ENCODE results near the gene CDH12. TPM values are rescaled to one million over a fixed set of nuclear protein-coding genes. Genes with fewer than 3 reads are reported as not detected.
"Not testable (repeated sequence)": the region's sequence is repeated elsewhere in the genome, so short reads cannot be mapped to it uniquely, and the experiment has no call there.

Gene CDH12
- total and polyA plus RNA-seq, 4 donors = 0.02 to 0.33 (median 0.17) TPM; not detected in 1

- TF ChIP-seq EGR1 (IDR thresholded peaks at IDR 0.05; ENCODE audit: low read depth in 2 of 2) = no peak
- no peak for TF ChIP-seq SP1 (IDR thresholded peaks at IDR 0.05)
- no peak for TF ChIP-seq FOXA1 (IDR thresholded peaks at IDR 0.05)
- no peak for TF ChIP-seq RXRA (IDR thresholded peaks at IDR 0.05)
- no peak for TF ChIP-seq HNF4A (conservative IDR thresholded peaks at IDR 0.05)
- no peak for TF ChIP-seq REST (IDR thresholded peaks at IDR 0.05)
- no peak for TF ChIP-seq GABPA (IDR thresholded peaks at IDR 0.05 in 1 of 2, conservative IDR thresholded peaks at IDR 0.05 in 1 of 2)
- no peak for TF ChIP-seq JUND (IDR thresholded peaks at IDR 0.05)
- TF ChIP-seq MAX (IDR thresholded peaks at IDR 0.05) = no peak
- Histone ChIP-seq H3K36me3 (ENCODE audit: control insufficient read depth in 4 of 4, insufficient read depth in 3 of 4, low read depth in 1 of 4, low read length in 3 of 4) (no peaks in the 10 kb centered on the region), H3K27ac (ENCODE audit: low read depth in 1 of 2, low read length in 2 of 2) (no peak overlapping the region), H3K27me3 (ENCODE audit: control insufficient read depth in 4 of 4, insufficient read depth in 4 of 4, low read length in 3 of 4) (no peaks in the 10 kb centered on the region), H3K4me1 (ENCODE audit: control insufficient read depth in 4 of 4, insufficient read depth in 4 of 4, low read length in 3 of 4) (no peaks in the 10 kb centered on the region), H3K4me3 (ENCODE audit: low read depth in 1 of 3, low read length in 3 of 3) (no peak overlapping the region), H3K9me3 (ENCODE audit: control insufficient read depth in 4 of 4, low read length in 3 of 4) (peaks cover 0 to 3% (median 0%) of the 10 kb centered on the region in 4 donors), H3K9ac (ENCODE audit: low read depth in 1 of 2, low read length in 2 of 2) (no peak overlapping the region)
- no peak for DNase-seq (ENCODE audit: low spot score)
- 70% methylated on average over 1 of the region's 1 CpG for WGBS
These were observed 829.4 kb downstream of the CDH12 start for GRCh38 chr5:22023784-22024183.

GRCh38 chr5:22012893-22013292 lies 840.3 kb downstream of the CDH12 start:
- H3K27me3 ChIP-seq (ENCODE audit: control insufficient read depth in 4 of 4, insufficient read depth in 4 of 4, low read length in 3 of 4); H3K4me1 ChIP-seq (ENCODE audit: control insufficient read depth in 4 of 4, insufficient read depth in 4 of 4, low read length in 3 of 4); H3K9me3 ChIP-seq (ENCODE audit: control insufficient read depth in 4 of 4, low read length in 3 of 4); H3K9ac ChIP-seq (ENCODE audit: low read depth in 1 of 2, low read length in 2 of 2); DNase-seq (ENCODE audit: low spot score); H3K36me3 ChIP-seq (ENCODE audit: control insufficient read depth in 4 of 4, insufficient read depth in 3 of 4, low read depth in 1 of 4, low read length in 3 of 4); H3K4me3 ChIP-seq (ENCODE audit: low read depth in 1 of 3, low read length in 3 of 3); H3K27ac ChIP-seq (ENCODE audit: low read depth in 1 of 2, low read length in 2 of 2): not testable (repeated sequence)
- 54% methylated on average over 3 of the region's 3 CpGs for WGBS

GRCh38 chr5:22010808-22011207 lies 842.3 kb downstream of the CDH12 start:
- H3K4me3 ChIP-seq (ENCODE audit: low read depth in 1 of 3, low read length in 3 of 3); H3K27ac ChIP-seq (ENCODE audit: low read depth in 1 of 2, low read length in 2 of 2); H3K9me3 ChIP-seq (ENCODE audit: control insufficient read depth in 4 of 4, low read length in 3 of 4); H3K9ac ChIP-seq (ENCODE audit: low read depth in 1 of 2, low read length in 2 of 2); DNase-seq (ENCODE audit: low spot score); H3K4me1 ChIP-seq (ENCODE audit: control insufficient read depth in 4 of 4, insufficient read depth in 4 of 4, low read length in 3 of 4); H3K36me3 ChIP-seq (ENCODE audit: control insufficient read depth in 4 of 4, insufficient read depth in 3 of 4, low read depth in 1 of 4, low read length in 3 of 4); H3K27me3 ChIP-seq (ENCODE audit: control insufficient read depth in 4 of 4, insufficient read depth in 4 of 4, low read length in 3 of 4): not testable (repeated sequence)
- 64% methylated on average over 4 of the region's 4 CpGs for WGBS

GRCh38 chr5:22001097-22001496 lies 852.0 kb downstream of the CDH12 start:
- 87% methylated on average over 2 of the region's 2 CpGs for WGBS
- H3K27me3 ChIP-seq (ENCODE audit: control insufficient read depth in 4 of 4, insufficient read depth in 4 of 4, low read length in 3 of 4); H3K4me3 ChIP-seq (ENCODE audit: low read depth in 1 of 3, low read length in 3 of 3); H3K9ac ChIP-seq (ENCODE audit: low read depth in 1 of 2, low read length in 2 of 2); H3K27ac ChIP-seq (ENCODE audit: low read depth in 1 of 2, low read length in 2 of 2); H3K4me1 ChIP-seq (ENCODE audit: control insufficient read depth in 4 of 4, insufficient read depth in 4 of 4, low read length in 3 of 4); DNase-seq (ENCODE audit: low spot score); H3K9me3 ChIP-seq (ENCODE audit: control insufficient read depth in 4 of 4, low read length in 3 of 4); H3K36me3 ChIP-seq (ENCODE audit: control insufficient read depth in 4 of 4, insufficient read depth in 3 of 4, low read depth in 1 of 4, low read length in 3 of 4): not testable (repeated sequence)

GRCh38 chr5:21985799-21986198 lies 867.3 kb downstream of the CDH12 start:
- not testable (repeated sequence) for H3K9ac ChIP-seq (ENCODE audit: low read depth in 1 of 2, low read length in 2 of 2); H3K27ac ChIP-seq (ENCODE audit: low read depth in 1 of 2, low read length in 2 of 2); H3K27me3 ChIP-seq (ENCODE audit: control insufficient read depth in 4 of 4, insufficient read depth in 4 of 4, low read length in 3 of 4); H3K4me1 ChIP-seq (ENCODE audit: control insufficient read depth in 4 of 4, insufficient read depth in 4 of 4, low read length in 3 of 4); H3K36me3 ChIP-seq (ENCODE audit: control insufficient read depth in 4 of 4, insufficient read depth in 3 of 4, low read depth in 1 of 4, low read length in 3 of 4); DNase-seq (ENCODE audit: low spot score); H3K4me3 ChIP-seq (ENCODE audit: low read depth in 1 of 3, low read length in 3 of 3); H3K9me3 ChIP-seq (ENCODE audit: control insufficient read depth in 4 of 4, low read length in 3 of 4)
- 59% methylated on average over 1 of the region's 1 CpG for WGBS

- H3K9ac ChIP-seq (ENCODE audit: low read depth in 1 of 2, low read length in 2 of 2); H3K36me3 ChIP-seq (ENCODE audit: control insufficient read depth in 4 of 4, insufficient read depth in 3 of 4, low read depth in 1 of 4, low read length in 3 of 4); H3K27me3 ChIP-seq (ENCODE audit: control insufficient read depth in 4 of 4, insufficient read depth in 4 of 4, low read length in 3 of 4); H3K4me3 ChIP-seq (ENCODE audit: low read depth in 1 of 3, low read length in 3 of 3); DNase-seq (ENCODE audit: low spot score); H3K9me3 ChIP-seq (ENCODE audit: control insufficient read depth in 4 of 4, low read length in 3 of 4); H3K27ac ChIP-seq (ENCODE audit: low read depth in 1 of 2, low read length in 2 of 2); H3K4me1 ChIP-seq (ENCODE audit: control insufficient read depth in 4 of 4, insufficient read depth in 4 of 4, low read length in 3 of 4): not testable (repeated sequence)
- WGBS = 59% methylated on average over 1 of the region's 1 CpG
These were observed 901.6 kb downstream of the CDH12 start for GRCh38 chr5:21951571-21951970.
